ENCODE measurements around the gene ODAD3.
"Not testable (repeated sequence)": the region's sequence is repeated elsewhere in the genome, so short reads cannot be mapped to it uniquely, and the experiment has no call there.

GRCh38 chr19:11458912-11459311 is 24.0 kb upstream of the ODAD3 start:
- TF ChIP-seq RBFOX2 (IDR thresholded peaks at IDR 0.05; ENCODE audit: low read depth, low read length); FOXM1 (CRISPR knock-in tag; IDR thresholded peaks at IDR 0.05); MXD4 (CRISPR knock-in tag; IDR thresholded peaks at IDR 0.05); ZBTB1 (CRISPR knock-in tag; IDR thresholded peaks at IDR 0.05; ENCODE audit: borderline replicate concordance); ZBTB7A (CRISPR knock-in tag; IDR thresholded peaks at IDR 0.05); GABPA (IDR thresholded peaks at IDR 0.05; ENCODE audit: low read depth, low read length); GABPA (CRISPR knock-in tag; IDR thresholded peaks at IDR 0.05; ENCODE audit: low read depth); CTCF (CRISPR knock-in tag; IDR thresholded peaks at IDR 0.05); ZNF850 (CRISPR knock-in tag; conservative IDR thresholded peaks at IDR 0.05): not testable (repeated sequence)
